Measurements from ENCODE around the gene SCO1. TPM values are rescaled to one million over a fixed set of nuclear protein-coding genes. Genes with fewer than 3 reads are reported as not detected.

The SCO1 gene
- total and polyA plus RNA-seq, 4 donors = 21.4 to 30.2 (median 25.4) TPM

- H3K27ac ChIP-seq (ENCODE audit: low read depth, low read length) = no peak overlapping the region
- H3K4me3 ChIP-seq (ENCODE audit: low read depth, low read length) = no peak overlapping the region
- H3K4me1 ChIP-seq (ENCODE audit: control insufficient read depth, insufficient read depth, low read length) = no peaks in the 10 kb centered on the region
- DNase-seq (ENCODE audit: low read depth in 4 of 6, low spot score in 6 of 6) = no peak
- no peaks in the 10 kb centered on the region for H3K9me3 ChIP-seq (ENCODE audit: control insufficient read depth, insufficient read depth, low read length)
- no peaks in the 10 kb centered on the region for H3K27me3 ChIP-seq (ENCODE audit: control insufficient read depth, insufficient read depth, low read length)
- 79% methylated on average over 8 of the region's 9 CpGs for WGBS (ENCODE audit: insufficient coverage)
- H3K36me3 ChIP-seq (ENCODE audit: control insufficient read depth, insufficient read depth, low read length) = no peaks in the 10 kb centered on the region
Measured at GRCh38 chr17:10664571-10664970, 32.8 kb downstream of the SCO1 start.

GRCh38 chr17:10663231-10663630 is 34.1 kb downstream of the SCO1 start:
- H3K9me3 ChIP-seq (ENCODE audit: control insufficient read depth, insufficient read depth, low read length) = no peaks in the 10 kb centered on the region
- no peak overlapping the region for H3K4me3 ChIP-seq (ENCODE audit: low read depth, low read length)
- H3K4me1 ChIP-seq (ENCODE audit: control insufficient read depth, insufficient read depth, low read length) = no peaks in the 10 kb centered on the region
- peaks cover 3% of the 10 kb centered on the region for H3K36me3 ChIP-seq (ENCODE audit: control insufficient read depth, insufficient read depth, low read length)
- H3K27ac ChIP-seq (ENCODE audit: low read depth, low read length) = no peak overlapping the region
- DNase-seq (ENCODE audit: low read depth in 4 of 6, low spot score in 6 of 6) = no peak
- H3K27me3 ChIP-seq (ENCODE audit: control insufficient read depth, insufficient read depth, low read length) = no peaks in the 10 kb centered on the region
- 93% methylated on average over 5 of the region's 6 CpGs for WGBS (ENCODE audit: insufficient coverage)

DNA sequence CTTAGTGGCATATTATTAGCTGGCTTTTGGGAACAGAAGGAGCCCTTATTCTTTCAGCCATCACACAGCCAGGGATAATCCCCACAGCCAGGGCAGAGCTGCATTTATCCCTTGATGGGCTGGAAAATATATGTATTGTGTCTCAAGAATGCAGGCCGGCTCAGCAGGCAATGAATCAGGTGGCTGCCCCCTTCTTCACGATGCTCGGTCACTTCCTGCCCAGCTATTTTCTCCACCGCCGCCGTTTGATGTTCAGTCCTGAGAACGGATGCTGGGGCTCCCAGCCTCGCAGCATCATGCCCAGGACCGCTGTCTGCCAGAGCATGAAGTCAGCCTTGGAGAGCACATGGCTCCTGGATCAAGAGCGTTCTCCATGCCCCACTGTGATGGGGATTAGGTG is 35.9 kb downstream of the SCO1 start:
- Histone ChIP-seq H3K36me3 (ENCODE audit: control insufficient read depth, insufficient read depth, low read length) (peaks cover 6% of the 10 kb centered on the region), H3K9me3 (ENCODE audit: control insufficient read depth, insufficient read depth, low read length) (no peaks in the 10 kb centered on the region), H3K4me1 (ENCODE audit: control insufficient read depth, insufficient read depth, low read length) (no peaks in the 10 kb centered on the region), H3K27ac (ENCODE audit: low read depth, low read length) (no peak overlapping the region), H3K27me3 (ENCODE audit: control insufficient read depth, insufficient read depth, low read length) (no peaks in the 10 kb centered on the region), H3K4me3 (ENCODE audit: low read depth, low read length) (no peak overlapping the region)
- WGBS (ENCODE audit: insufficient coverage) = 50% methylated on average over 10 of the region's 10 CpGs
- DNase-seq (ENCODE audit: low read depth in 4 of 6, low spot score in 6 of 6) = peak in 1 of 6 donors; percentile 14

GRCh38 chr17:10657879-10658278 is 39.5 kb downstream of the SCO1 start:
- H3K4me3 ChIP-seq (ENCODE audit: low read depth, low read length) = no peak overlapping the region
- no peaks in the 10 kb centered on the region for H3K27me3 ChIP-seq (ENCODE audit: control insufficient read depth, insufficient read depth, low read length)
- no peaks in the 10 kb centered on the region for H3K4me1 ChIP-seq (ENCODE audit: control insufficient read depth, insufficient read depth, low read length)
- H3K27ac ChIP-seq (ENCODE audit: low read depth, low read length) = no peak overlapping the region
- H3K36me3 ChIP-seq (ENCODE audit: control insufficient read depth, insufficient read depth, low read length) = peaks cover 6% of the 10 kb centered on the region
- whole genome bisulfite sequencing (ENCODE audit: insufficient coverage) = 41% methylated on average over 7 of the region's 10 CpGs
- peak in 1 of 6 donors; percentile 43 for DNase-seq (ENCODE audit: low read depth in 4 of 6, low spot score in 6 of 6)
- no peaks in the 10 kb centered on the region for H3K9me3 ChIP-seq (ENCODE audit: control insufficient read depth, insufficient read depth, low read length)

DNA sequence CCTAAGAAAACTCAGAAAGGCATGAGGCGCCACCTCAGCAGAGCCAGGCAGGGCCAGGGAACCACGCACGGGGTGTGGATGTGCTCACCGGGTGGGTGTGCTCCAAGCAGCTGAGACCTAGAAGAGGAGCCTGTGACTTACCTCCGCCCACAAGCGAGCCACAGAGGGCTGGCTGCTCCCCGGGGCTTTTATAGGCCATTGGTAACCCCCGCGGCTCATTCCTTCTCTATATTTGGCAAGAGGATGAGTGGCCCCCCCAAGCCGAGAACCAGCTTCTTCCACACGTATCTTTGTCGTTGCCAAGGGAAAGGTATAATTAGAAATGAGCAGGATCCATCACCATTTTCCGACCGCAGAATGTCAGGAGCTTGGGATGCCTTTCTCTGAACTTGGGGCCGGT is 40.2 kb downstream of the SCO1 start, which contains the start of gene MYH3:
Gene MYH3, minus strand, starts transcription at position 162 of the 400 bp plus-strand sequence. CDS start 2,245 bp downstream, outside the sequence.
- Histone ChIP-seq H3K4me3 (ENCODE audit: low read depth, low read length) (no peak within 1 kb of the TSS), H3K36me3 (ENCODE audit: control insufficient read depth, insufficient read depth, low read length) (peaks cover 6% of the 10 kb centered on the region), H3K27ac (ENCODE audit: low read depth, low read length) (no peak within 1 kb of the TSS), H3K4me1 (ENCODE audit: control insufficient read depth, insufficient read depth, low read length) (no peaks in the 10 kb centered on the region), H3K27me3 (ENCODE audit: control insufficient read depth, insufficient read depth, low read length) (no peaks in the 10 kb centered on the region), H3K9me3 (ENCODE audit: control insufficient read depth, insufficient read depth, low read length) (no peaks in the 10 kb centered on the region)
- 62% methylated on average over 12 of the region's 15 CpGs for WGBS (ENCODE audit: insufficient coverage)
- DNase-seq (ENCODE audit: low read depth in 4 of 6, low spot score in 6 of 6) = no peak

GRCh38 chr17:10653987-10654386 is 43.3 kb downstream of the SCO1 start:
- WGBS (ENCODE audit: insufficient coverage) = 82% methylated on average over 4 of the region's 5 CpGs
- Histone ChIP-seq H3K27ac (ENCODE audit: low read depth, low read length) (no peak overlapping the region), H3K27me3 (ENCODE audit: control insufficient read depth, insufficient read depth, low read length) (no peaks in the 10 kb centered on the region), H3K36me3 (ENCODE audit: control insufficient read depth, insufficient read depth, low read length) (peaks cover 6% of the 10 kb centered on the region), H3K4me1 (ENCODE audit: control insufficient read depth, insufficient read depth, low read length) (no peaks in the 10 kb centered on the region), H3K4me3 (ENCODE audit: low read depth, low read length) (no peak overlapping the region), H3K9me3 (ENCODE audit: control insufficient read depth, insufficient read depth, low read length) (no peaks in the 10 kb centered on the region)
- no peak for DNase-seq (ENCODE audit: low read depth in 4 of 6, low spot score in 6 of 6)

DNA sequence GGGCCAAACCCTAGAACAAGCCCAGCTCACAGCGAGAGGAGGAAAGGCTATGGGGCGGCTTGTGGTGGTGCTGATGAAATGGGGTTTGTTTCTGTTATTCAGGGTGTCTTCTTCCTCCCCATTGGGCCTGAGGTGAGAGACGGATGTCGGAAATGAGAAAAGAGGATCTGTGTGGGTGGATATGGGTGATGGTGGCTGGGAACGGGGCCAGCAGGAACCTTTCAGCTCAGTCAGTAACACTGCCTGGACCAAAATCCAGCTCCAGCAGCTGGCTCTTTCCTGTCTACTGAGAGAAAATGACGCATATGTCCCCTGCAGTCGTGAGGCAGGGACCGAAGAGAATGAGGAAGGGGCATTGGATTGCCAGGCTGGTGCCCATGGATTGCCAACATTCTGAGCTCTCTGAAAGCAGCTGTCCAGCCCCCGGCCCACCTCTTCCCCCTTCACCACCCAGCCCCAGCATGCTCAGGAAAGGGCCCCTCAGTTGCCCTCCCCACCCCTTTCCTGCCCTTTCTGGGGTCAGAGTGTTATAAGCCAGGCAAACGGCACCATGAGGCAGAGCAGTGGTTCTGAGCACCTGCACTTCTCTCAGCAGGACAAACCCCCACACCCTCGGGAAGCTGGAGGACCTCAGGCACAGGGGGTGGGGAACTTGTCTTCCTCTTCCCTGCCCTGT is 44.2 kb downstream of the SCO1 start:
- no peak overlapping the region for H3K4me3 ChIP-seq (ENCODE audit: low read depth, low read length)
- DNase-seq (ENCODE audit: low read depth in 4 of 6, low spot score in 6 of 6) = no peak
- no peaks in the 10 kb centered on the region for H3K27me3 ChIP-seq (ENCODE audit: control insufficient read depth, insufficient read depth, low read length)
- no peak overlapping the region for H3K27ac ChIP-seq (ENCODE audit: low read depth, low read length)
- peaks cover 3% of the 10 kb centered on the region for H3K36me3 ChIP-seq (ENCODE audit: control insufficient read depth, insufficient read depth, low read length)
- no peaks in the 10 kb centered on the region for H3K4me1 ChIP-seq (ENCODE audit: control insufficient read depth, insufficient read depth, low read length)
- no peaks in the 10 kb centered on the region for H3K9me3 ChIP-seq (ENCODE audit: control insufficient read depth, insufficient read depth, low read length)
- 86% methylated on average over 6 of the region's 11 CpGs for WGBS (ENCODE audit: insufficient coverage)

DNA sequence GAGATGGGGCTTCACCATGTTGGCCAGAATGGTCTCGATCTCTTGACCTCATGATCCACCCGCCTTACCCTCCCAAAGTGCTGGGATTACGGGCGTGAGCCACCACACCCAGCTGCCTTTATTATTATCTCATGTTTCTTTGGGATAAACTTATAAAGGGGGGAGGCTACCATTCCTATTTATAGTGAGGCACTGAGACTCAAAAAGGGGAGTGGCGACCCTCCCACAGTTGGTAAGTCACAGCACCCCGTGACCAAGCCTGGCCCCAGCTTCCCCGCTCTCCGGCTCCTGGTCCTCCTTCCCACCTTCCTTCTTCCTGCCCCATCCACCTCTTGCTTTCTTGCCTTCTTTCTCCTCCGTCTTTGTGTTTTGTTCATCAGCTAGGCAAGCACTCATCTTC is 45.4 kb downstream of the SCO1 start:
- Histone ChIP-seq H3K27ac (ENCODE audit: low read depth, low read length) (no peak overlapping the region), H3K4me1 (ENCODE audit: control insufficient read depth, insufficient read depth, low read length) (no peaks in the 10 kb centered on the region)
- WGBS (ENCODE audit: insufficient coverage) = 73% methylated on average over 4 of the region's 9 CpGs

DNA sequence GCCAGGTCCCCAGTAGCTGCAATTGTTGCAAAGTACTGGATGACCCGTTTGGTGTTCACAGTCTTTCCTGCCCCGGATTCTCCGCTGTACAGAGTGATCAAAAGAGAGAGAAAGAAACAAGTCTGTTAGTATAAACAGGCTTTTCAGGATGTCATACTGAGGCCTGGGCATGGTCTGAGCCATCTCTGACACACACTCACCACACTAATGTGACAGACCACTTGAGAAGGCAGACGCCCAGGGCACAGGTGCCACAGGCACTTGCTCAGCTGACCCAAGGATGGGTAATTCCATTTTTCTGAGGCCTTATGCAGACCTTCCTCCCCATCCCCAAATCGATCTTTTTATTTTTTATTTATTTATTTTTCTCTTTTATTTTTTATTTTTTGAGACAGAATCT is 47.7 kb downstream of the SCO1 start:
- H3K27me3 ChIP-seq (ENCODE audit: control insufficient read depth, insufficient read depth, low read length) = no peaks in the 10 kb centered on the region
- DNase-seq (ENCODE audit: low read depth in 4 of 6, low spot score in 6 of 6) = no peak
- no peaks in the 10 kb centered on the region for H3K36me3 ChIP-seq (ENCODE audit: control insufficient read depth, insufficient read depth, low read length)
- no peak overlapping the region for H3K4me3 ChIP-seq (ENCODE audit: low read depth, low read length)
- WGBS (ENCODE audit: insufficient coverage) = 93% methylated on average over 3 of the region's 5 CpGs
- H3K27ac ChIP-seq (ENCODE audit: low read depth, low read length) = no peak overlapping the region
- no peaks in the 10 kb centered on the region for H3K4me1 ChIP-seq (ENCODE audit: control insufficient read depth, insufficient read depth, low read length)
- H3K9me3 ChIP-seq (ENCODE audit: control insufficient read depth, insufficient read depth, low read length) = no peaks in the 10 kb centered on the region

More for the DNA sequence above, 45.4 kb downstream of the SCO1 start:
- no peaks in the 10 kb centered on the region for H3K27me3 ChIP-seq (ENCODE audit: control insufficient read depth, insufficient read depth, low read length)
- no peak overlapping the region for H3K4me3 ChIP-seq (ENCODE audit: low read depth, low read length)
- no peaks in the 10 kb centered on the region for H3K9me3 ChIP-seq (ENCODE audit: control insufficient read depth, insufficient read depth, low read length)
- peaks cover under 1% of the 10 kb centered on the region for H3K36me3 ChIP-seq (ENCODE audit: control insufficient read depth, insufficient read depth, low read length)
- no peak for DNase-seq (ENCODE audit: low read depth in 4 of 6, low spot score in 6 of 6)

DNA sequence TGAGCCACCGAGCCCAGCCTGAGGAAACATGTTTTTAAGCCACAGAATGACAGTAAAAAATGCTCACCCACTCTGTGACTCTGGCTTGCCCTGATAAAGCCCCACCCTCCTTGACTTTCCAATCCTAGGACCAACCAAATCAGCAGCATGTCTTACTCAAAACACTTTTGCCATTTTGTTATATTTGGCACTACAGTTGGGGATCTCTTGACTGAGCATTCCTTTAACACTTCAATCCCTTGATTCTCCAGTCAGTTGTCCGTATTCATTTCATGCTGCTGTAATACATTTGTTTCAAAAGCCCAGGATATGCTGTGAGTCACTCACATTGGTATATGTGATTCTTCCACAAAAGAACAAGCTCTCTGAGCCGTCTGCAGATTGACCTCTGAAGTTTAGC is 48.4 kb downstream of the SCO1 start:
- Histone ChIP-seq H3K27me3 (ENCODE audit: control insufficient read depth, insufficient read depth, low read length) (no peaks in the 10 kb centered on the region), H3K4me1 (ENCODE audit: control insufficient read depth, insufficient read depth, low read length) (no peaks in the 10 kb centered on the region), H3K9me3 (ENCODE audit: control insufficient read depth, insufficient read depth, low read length) (no peaks in the 10 kb centered on the region), H3K36me3 (ENCODE audit: control insufficient read depth, insufficient read depth, low read length) (no peaks in the 10 kb centered on the region), H3K27ac (ENCODE audit: low read depth, low read length) (no peak overlapping the region), H3K4me3 (ENCODE audit: low read depth, low read length) (no peak overlapping the region)
- WGBS (ENCODE audit: insufficient coverage) = 71% methylated on average over 2 of the region's 3 CpGs
- DNase-seq (ENCODE audit: low read depth in 4 of 6, low spot score in 6 of 6) = no peak
